Vagina (tissue), 2 donors: ENCODE data around the gene DNAH7. TPM values are rescaled to one million over a fixed set of nuclear protein-coding genes. Genes with fewer than 3 reads are reported as not detected.

Experiments used
- DNase-seq, 2 donors: peaks; one replicate each; pipeline ENCODE4 v3.0.0-alpha.2; 2017; ENCODE audit errors: extremely low spot score in 2 of 2
- H3K27ac ChIP-seq: fragments of 200-600 bp; sonication (generic); one replicate; pipeline ENCODE4 v1.5.1; 2019
- H3K27me3 ChIP-seq: fragments of 200-600 bp; sonication (generic); one replicate; pipeline ENCODE4 v1.5.1; 2019
- H3K36me3 ChIP-seq, 2 donors: fragments of 200-600 bp; sonication (generic); one replicate each; pipeline ENCODE4 v1.5.1; 2017 to 2019
- H3K4me1 ChIP-seq: fragments of 200-600 bp; sonication (generic); one replicate; pipeline ENCODE4 v1.5.1; 2019
- H3K4me3 ChIP-seq, 2 donors: fragments of 200-600 bp; sonication (generic); 1 replicate in 1 of 2; 2 replicates in 1 of 2; pipeline ENCODE4 v1.5.1; 2016 to 2019
- H3K9me3 ChIP-seq: fragments of 200-600 bp; sonication (generic); one replicate; pipeline ENCODE4 v1.5.1; 2019
- POLR2A ChIP-seq, 2 donors: fragments of 450-650 bp; IDR thresholded peaks; one replicate each; pipeline ENCODE4 v1.6.1; 2017; ENCODE audit warnings: antibody characterized with exemption in 2 of 2, mild to moderate bottlenecking in 2 of 2, moderate library complexity in 2 of 2
- POLR2AphosphoS5 ChIP-seq, 2 donors: sonication (generic); formaldehyde crosslinking; IDR thresholded peaks; one replicate each; pipeline ENCODE4 v1.9.0; 2017; ENCODE audit warnings: antibody characterized with exemption in 2 of 2, mild to moderate bottlenecking in 2 of 2, low read depth in 1 of 2; ENCODE audit not compliant: insufficient read depth in 1 of 2
- intact Hi-C: fragments of 100-400 bp; cut with DNase I; formaldehyde crosslinking; loops from one replicate; pipeline ENCODE4 v1.15.1; 2023
- total RNA-seq: library from RNA; depleted of rRNA; stranded (reverse); fragments of >200 nt; gene quantifications from one replicate; pipeline ENCODE4 v1.2.3, GENCODE V29; 2016
- TF ChIP-seq, protein P1 (sequence below), 3 experiments: fragments of 450-650 bp in 2 of 3; fragments of 200-600 bp in 1 of 3; sonication (generic) in 1 of 3; IDR thresholded peaks; one replicate each; pipeline ENCODE4 v1.5.1; 2017 to 2019; ENCODE audit warnings: antibody characterized with exemption in 3 of 3, mild to moderate bottlenecking in 2 of 3, moderate library complexity in 2 of 3

Gene DNAH7
- total RNA-seq, 1 donor from 2014 or later: 0.49 TPM

GRCh38 chr2:195706161-195706900, 362.3 kb downstream of the DNAH7 start:
- Histone ChIP-seq H3K4me1 (no peaks in the 10 kb centered on the region), H3K36me3 (no peaks in the 10 kb centered on the region), H3K27me3 (no peaks in the 10 kb centered on the region), H3K9me3 (no peaks in the 10 kb centered on the region), H3K4me3 (no peak overlapping the region), H3K27ac (no peak overlapping the region)
- DNase-seq: no peak
- intact Hi-C loops: no loop called here
- TF ChIP-seq, protein P1, sequence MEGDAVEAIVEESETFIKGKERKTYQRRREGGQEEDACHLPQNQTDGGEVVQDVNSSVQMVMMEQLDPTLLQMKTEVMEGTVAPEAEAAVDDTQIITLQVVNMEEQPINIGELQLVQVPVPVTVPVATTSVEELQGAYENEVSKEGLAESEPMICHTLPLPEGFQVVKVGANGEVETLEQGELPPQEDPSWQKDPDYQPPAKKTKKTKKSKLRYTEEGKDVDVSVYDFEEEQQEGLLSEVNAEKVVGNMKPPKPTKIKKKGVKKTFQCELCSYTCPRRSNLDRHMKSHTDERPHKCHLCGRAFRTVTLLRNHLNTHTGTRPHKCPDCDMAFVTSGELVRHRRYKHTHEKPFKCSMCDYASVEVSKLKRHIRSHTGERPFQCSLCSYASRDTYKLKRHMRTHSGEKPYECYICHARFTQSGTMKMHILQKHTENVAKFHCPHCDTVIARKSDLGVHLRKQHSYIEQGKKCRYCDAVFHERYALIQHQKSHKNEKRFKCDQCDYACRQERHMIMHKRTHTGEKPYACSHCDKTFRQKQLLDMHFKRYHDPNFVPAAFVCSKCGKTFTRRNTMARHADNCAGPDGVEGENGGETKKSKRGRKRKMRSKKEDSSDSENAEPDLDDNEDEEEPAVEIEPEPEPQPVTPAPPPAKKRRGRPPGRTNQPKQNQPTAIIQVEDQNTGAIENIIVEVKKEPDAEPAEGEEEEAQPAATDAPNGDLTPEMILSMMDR (IDR thresholded peaks at IDR 0.05): no peak
- no peak for TF ChIP-seq POLR2AphosphoS5 (IDR thresholded peaks at IDR 0.05; ENCODE audit: insufficient read depth in 1 of 2, low read depth in 1 of 2)
- TF ChIP-seq POLR2A (IDR thresholded peaks at IDR 0.05): no peak

DNA sequence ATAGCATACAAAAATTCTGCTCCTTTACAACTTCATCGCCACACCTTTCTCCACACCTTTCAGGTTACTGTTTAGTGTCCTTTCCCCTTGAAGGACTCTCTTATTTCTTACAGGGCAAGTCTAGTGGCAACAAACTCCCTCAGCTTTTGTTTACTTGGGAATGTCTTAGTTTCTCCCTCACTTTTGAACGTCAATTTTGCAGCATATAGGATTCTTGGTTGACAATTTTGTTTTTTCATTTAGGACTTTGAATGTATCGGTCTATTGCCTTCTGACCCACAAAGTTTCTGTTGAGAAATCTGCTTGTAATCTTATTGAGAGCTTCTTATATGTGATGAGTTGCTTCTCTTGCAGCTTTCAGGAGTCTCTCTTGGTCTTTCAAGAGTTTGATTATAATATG, 368.2 kb downstream of the DNAH7 start:
- peaks cover 12% of the 10 kb centered on the region for H3K9me3 ChIP-seq
- TF ChIP-seq, protein P1 (IDR thresholded peaks at IDR 0.05): no peak
- TF ChIP-seq POLR2A (IDR thresholded peaks at IDR 0.05) (no peak), POLR2AphosphoS5 (IDR thresholded peaks at IDR 0.05; ENCODE audit: insufficient read depth in 1 of 2, low read depth in 1 of 2) (no peak)

GRCh38 chr2:195697681-195698220, 370.9 kb downstream of the DNAH7 start:
- DNase-seq: no peak
- Histone ChIP-seq H3K4me3 (no peak overlapping the region), H3K27ac (no peak overlapping the region), H3K9me3 (peaks cover 12% of the 10 kb centered on the region), H3K36me3 (peaks cover 0 to 10% of the 10 kb centered on the region in 2 donors), H3K27me3 (no peaks in the 10 kb centered on the region), H3K4me1 (no peaks in the 10 kb centered on the region)
- intact Hi-C loops: no loop called here
- no peak for TF ChIP-seq POLR2AphosphoS5 (IDR thresholded peaks at IDR 0.05; ENCODE audit: insufficient read depth in 1 of 2, low read depth in 1 of 2)
- no peak for TF ChIP-seq POLR2A (IDR thresholded peaks at IDR 0.05)
- TF ChIP-seq, protein P1 (IDR thresholded peaks at IDR 0.05): no peak

More for the DNA sequence above, 368.2 kb downstream of the DNAH7 start:
- intact Hi-C loops: no loop called here
- Histone ChIP-seq H3K36me3 (peaks cover 0 to 3% of the 10 kb centered on the region in 2 donors), H3K27me3 (no peaks in the 10 kb centered on the region), H3K4me3 (no peak overlapping the region), H3K27ac (no peak overlapping the region), H3K4me1 (no peaks in the 10 kb centered on the region)
- no peak for DNase-seq

DNA sequence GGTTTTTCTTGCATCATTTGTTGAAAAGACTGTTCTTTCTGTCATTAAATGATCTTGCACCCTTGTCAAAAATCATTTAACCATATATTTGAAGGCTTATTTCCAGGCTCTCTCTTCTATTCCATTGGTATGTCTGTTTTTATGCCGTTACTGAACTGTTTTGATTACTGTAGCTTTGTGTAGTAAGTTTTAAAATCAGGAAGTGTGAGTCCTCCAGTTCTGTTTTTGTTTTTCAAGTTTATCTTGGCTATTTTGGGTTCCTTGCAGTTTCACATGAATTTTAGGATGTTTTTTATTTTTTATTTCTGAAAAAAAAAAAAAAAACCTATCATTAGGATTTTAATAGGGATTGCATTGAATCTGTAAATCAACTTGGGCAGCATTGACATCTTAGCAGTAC, 372.6 kb downstream of the DNAH7 start:
- Histone ChIP-seq H3K36me3 (peaks cover 0 to 10% of the 10 kb centered on the region in 2 donors), H3K9me3 (peaks cover 12% of the 10 kb centered on the region), H3K4me1 (no peaks in the 10 kb centered on the region), H3K27ac (no peak overlapping the region), H3K27me3 (no peaks in the 10 kb centered on the region), H3K4me3 (no peak overlapping the region)
- no peak for DNase-seq
- no peak for TF ChIP-seq POLR2AphosphoS5 (IDR thresholded peaks at IDR 0.05; ENCODE audit: insufficient read depth in 1 of 2, low read depth in 1 of 2)
- TF ChIP-seq, protein P1 (IDR thresholded peaks at IDR 0.05): no peak
- TF ChIP-seq POLR2A (IDR thresholded peaks at IDR 0.05): no peak
- intact Hi-C loops: no loop called here
